HG03095 (cell line): ENCODE data around the gene HIVEP3.

Experiments
- ATAC-seq: cut with Tn5 transposase; IDR thresholded peaks from one replicate; pipeline ENCODE4 v1.9.1; 2021; ENCODE audit warnings: moderate library complexity; ENCODE audit not compliant: unreplicated experiment

HIVEP3 gene

DNA sequence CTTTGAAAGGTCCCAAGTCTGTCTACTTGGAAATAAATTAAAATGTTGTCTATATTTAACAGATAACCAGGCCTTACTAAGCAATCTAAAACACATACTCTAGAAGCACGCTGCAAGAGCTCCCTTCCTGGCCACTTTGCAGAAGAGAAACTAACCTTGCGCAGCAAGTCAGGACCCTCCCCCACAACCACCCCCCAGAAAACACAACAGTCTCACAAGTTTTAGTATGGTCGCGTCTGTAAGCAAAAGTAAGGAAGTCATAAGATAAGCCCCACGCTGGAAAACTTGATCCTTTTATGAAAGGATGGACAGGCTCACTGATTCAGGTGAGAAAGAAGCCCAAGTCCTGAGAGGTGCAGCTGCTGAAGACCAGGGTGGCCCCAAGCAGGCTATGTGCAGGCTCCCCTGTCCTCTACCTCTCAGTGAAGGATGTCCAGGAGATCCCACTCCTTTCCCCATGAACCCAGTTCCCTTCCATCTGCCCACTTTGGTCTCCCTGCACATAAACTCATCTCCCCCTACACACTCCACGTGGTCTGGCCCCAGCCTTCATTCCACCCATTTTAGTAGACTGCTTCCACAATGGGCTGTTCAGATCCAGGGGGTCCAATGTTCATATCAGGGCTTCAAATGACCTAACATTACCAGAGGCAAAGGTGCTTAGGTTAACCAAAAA lies 23.8 kb downstream of the HIVEP3 start:
- no peak for ATAC-seq

DNA sequence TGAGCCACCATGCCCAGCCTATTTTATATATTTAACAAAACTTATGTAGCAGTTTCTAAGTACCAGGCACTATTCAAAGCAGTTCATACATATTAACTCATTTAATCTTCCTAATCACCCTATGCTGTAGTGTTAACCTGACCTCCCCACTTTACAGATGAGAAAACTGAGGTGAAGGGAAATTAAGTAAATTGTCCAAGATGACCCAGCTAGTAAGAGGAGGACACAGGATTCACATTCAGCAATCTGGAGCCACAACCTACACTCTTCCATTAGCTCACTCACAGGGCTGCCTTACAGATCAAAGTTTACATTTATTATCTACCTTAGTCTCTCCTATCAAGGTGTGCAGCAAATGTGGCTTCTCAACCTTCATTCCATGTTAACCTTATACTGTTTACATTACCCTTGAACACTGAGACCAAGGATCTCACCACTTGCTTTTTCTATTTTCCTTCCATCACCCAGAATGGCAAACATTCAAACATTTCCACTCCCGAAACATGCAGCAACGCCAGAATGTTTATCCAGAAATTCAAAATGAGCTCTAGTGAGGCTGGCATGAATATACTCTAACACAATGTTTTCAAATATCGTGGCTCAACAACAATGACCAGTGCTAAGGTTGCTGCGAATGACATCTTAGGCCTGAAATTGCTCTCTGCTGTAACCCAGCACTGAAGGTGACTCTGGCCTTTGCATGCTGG lies 24.5 kb downstream of the HIVEP3 start:
- no peak for ATAC-seq

DNA sequence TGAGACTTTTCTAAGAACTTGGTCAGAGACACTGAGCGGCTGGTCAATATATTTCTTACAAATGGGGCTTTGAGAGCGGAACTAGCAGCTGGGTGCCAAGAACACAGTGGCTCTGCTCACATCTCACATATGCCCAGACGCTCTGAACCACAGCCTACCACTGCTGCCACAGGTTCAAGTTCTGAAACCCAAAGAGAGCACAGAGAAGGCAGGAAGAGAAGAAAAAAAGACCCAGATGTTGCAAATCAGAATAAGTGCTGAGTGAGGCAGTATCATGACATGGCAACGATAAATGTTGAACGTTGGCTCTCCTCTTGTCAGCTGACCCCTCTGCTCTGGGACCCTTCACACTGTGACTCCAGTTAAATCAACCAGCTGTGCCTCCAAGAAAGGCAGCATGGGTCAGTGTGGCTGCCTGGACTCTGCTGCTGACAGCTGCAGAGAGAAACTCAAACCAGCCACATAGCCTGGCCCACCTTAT lies 26.4 kb downstream of the HIVEP3 start:
- ATAC-seq, result no peak

DNA sequence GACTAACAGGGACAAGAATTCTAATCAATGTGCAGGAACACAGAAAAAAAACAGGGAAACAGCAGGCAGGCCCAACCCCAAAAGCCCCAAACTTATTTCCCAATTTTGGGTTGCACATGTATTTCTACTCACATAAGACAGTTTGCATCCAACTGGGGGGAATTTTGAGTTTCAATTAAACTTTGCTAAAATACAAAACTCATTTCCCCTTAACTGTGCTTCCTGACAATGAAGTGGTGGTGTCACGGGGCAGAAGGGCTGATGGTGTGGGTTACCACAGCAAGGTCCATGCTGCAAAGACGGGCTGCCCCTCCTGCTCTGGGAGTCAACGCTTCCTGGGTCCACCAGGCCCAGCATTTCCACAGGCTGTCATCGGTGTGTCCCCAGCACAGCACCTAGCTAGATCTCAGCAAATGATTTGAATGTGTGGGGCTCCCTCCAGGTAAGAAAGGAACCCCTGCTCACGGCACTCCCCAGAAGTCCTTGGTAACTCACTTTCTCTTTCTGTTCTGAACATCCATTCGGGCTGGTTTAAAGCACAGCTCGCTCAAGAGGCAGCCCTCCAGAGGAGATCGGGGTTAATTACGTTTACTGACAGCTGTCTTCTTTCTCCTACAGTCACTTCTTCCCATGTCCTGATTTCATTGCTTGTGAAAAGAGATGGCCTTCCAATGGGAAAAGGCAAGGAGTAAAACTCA lies 27.4 kb downstream of the HIVEP3 start:
- ATAC-seq, result peak; percentile 83

DNA sequence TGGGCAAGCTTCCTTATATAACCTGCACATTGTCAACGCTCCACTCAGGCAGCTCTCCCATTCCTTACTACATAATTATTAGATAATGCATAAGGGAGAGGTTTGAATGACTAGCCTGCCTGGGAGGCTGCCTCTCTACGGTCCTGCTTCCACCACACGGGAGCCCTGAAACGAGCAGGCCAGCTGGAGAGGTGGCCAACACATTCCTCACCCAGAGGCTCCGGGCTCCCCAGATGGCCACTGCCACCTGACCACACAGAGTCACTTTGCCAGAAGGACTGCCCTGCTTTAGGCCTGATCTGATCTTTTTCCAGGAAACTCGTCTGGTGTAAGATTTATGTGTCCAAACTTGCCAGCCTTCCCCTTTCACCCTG lies 27.9 kb downstream of the HIVEP3 start:
- no peak for ATAC-seq

- ATAC-seq, result no peak
Observed at GRCh38 chr1:41889506-41890414, 29.0 kb downstream of the HIVEP3 start.

- ATAC-seq, result no peak
Observed at GRCh38 chr1:41888756-41889155, 30.0 kb downstream of the HIVEP3 start.

DNA sequence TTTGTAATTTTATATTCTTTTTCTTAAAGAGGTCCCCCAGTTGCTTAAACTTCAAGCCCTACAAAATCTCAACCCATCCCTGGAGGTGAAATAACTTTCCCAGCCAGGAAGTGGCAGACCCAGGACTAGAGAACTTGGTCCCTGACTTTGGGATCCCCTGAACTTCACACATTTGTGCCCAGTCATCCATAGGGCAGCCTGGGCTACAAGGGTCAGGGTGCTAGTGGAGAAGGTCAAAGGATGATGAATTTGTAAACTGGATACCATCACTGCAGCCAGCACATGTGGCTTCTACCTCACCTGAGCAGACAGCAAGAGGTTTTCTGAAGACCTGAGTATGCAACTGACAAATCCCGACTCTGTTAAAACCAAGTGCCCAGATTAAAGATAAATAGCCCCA lies 31.4 kb downstream of the HIVEP3 start:
- no peak for ATAC-seq

- no peak for ATAC-seq
Observed at GRCh38 chr1:41884256-41885230, 34.2 kb downstream of the HIVEP3 start.

- ATAC-seq, result no peak
Observed at GRCh38 chr1:41883507-41883906, 35.2 kb downstream of the HIVEP3 start.

- ATAC-seq, result no peak
Observed at GRCh38 chr1:41882486-41882885, 36.2 kb downstream of the HIVEP3 start.

- no peak for ATAC-seq
Observed at GRCh38 chr1:41882068-41882477, 36.6 kb downstream of the HIVEP3 start.

DNA sequence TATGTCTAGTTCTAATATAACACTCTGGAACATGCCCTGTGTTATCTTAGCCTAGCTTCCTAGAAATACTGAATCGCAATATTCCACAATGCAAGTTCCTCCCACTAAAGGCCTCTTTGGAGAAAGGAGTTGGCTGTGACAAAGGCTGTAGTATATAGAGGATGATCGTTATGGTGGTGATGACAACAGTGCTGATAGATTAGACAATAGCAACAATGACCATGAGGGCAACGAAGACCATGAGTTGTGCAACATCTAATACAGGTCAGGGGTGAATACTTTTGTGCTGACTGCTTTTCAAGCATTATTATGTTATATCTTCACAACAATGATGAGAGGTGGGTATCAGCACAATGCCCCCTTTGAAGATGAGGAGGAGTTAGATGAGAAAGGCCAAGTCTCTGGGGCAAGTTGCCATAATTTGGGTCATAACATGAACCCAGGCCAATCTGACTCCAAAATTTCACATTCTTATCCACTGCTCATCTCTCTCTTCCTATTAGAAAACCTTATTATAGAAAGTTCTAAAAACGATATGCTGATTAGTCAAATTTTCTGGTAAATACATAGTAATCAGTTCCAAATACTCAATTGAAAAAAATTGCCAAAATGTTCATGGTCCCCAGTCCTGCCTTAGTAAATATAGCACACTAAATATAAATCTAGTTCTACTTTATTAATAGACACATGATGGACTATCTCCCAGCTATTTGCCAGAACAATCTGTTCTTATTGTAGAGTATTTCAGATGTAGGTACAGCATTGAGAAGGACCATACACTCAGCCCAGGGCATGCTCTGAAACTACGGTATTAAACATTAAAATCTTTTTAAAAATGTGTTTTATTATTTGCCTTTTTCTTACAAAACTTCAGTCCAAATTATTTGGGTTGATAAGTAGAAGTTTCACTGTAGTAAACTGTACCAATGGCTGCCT lies 37.5 kb downstream of the HIVEP3 start:
- no peak for ATAC-seq

- ATAC-seq, result no peak
Observed at GRCh38 chr1:41880261-41880660, 38.5 kb downstream of the HIVEP3 start.

DNA sequence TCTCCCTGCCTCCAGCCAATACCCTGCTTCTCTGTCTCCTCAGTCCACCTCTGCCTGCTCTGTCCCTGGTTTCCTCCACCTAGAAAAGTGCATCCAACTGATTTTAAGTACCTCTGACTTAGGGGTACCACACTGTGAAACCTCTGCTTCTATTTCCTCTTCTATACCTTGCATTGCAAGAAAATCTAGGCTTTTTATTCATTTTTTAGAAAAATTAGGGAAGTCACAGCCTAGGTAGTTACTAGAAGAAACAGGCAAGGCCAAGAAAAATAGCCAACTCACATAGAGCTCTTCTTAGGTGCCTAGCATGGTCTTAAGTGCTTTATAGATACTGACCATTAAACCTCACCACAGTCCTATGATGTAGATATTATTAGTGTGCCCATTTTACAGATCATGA lies 39.1 kb downstream of the HIVEP3 start:
- no peak for ATAC-seq

GRCh38 chr1:41878911-41879310 lies 39.8 kb downstream of the HIVEP3 start:
- no peak for ATAC-seq

DNA sequence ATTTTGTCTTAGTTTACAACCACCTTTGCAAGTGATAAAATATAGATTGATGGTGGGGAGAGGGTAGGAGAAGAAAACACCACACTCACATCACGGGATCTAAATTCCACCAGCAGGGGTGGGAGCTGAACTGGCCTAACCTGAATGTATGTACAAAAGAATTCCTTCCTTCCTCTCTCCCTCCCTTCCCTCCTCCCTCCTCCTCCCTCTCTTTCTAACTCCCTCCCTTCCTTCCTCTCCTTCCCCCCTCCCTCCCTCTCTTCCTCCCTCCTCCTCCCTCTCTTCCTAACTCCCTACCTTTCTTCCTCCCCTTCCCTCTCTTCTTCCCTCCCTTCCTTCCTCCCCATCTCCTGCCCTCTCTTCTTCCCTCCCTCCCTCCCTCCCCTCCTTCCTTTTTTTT lies 40.2 kb downstream of the HIVEP3 start:
- no peak for ATAC-seq

GRCh38 chr1:41876576-41877445 lies 41.9 kb downstream of the HIVEP3 start:
- no peak for ATAC-seq
